ENCODE results near the gene RCC2. TPM values are rescaled to one million over a fixed set of nuclear protein-coding genes. Genes with fewer than 3 reads are reported as not detected.
"Not testable (repeated sequence)": the region's sequence is repeated elsewhere in the genome, so short reads cannot be mapped to it uniquely, and the experiment has no call there.

The RCC2 gene
- total RNA-seq, 4 donors from 2014 or later: 62.6 to 78.5 (median 71.3) TPM

DNA sequence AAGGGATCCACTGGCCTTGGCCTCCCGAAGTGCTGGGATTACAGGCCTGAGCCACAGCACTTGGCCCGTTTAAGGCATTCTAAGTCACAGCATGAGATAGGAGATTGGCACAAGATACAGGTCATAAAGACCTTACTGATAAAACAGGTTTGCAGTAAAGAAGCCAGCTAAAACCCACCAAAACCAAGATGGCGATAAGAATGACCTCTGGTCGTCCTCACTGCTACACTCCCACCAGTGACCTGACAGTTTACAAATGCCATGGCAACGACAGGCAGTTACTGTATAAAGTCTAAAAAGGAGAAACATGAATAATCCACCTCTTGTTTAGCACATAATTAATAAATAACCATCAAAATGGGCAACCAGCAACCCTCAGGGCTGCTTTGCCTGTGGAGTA lies 33.3 kb upstream of the RCC2 start:
- WGBS, 2 donors: 67 to 68% methylated on average over 5 of the region's 5 CpGs
- no peak for TF ChIP-seq POLR2A (IDR thresholded peaks at IDR 0.05)
- TF ChIP-seq, protein P1, sequence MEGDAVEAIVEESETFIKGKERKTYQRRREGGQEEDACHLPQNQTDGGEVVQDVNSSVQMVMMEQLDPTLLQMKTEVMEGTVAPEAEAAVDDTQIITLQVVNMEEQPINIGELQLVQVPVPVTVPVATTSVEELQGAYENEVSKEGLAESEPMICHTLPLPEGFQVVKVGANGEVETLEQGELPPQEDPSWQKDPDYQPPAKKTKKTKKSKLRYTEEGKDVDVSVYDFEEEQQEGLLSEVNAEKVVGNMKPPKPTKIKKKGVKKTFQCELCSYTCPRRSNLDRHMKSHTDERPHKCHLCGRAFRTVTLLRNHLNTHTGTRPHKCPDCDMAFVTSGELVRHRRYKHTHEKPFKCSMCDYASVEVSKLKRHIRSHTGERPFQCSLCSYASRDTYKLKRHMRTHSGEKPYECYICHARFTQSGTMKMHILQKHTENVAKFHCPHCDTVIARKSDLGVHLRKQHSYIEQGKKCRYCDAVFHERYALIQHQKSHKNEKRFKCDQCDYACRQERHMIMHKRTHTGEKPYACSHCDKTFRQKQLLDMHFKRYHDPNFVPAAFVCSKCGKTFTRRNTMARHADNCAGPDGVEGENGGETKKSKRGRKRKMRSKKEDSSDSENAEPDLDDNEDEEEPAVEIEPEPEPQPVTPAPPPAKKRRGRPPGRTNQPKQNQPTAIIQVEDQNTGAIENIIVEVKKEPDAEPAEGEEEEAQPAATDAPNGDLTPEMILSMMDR (IDR thresholded peaks at IDR 0.05): no peak
- intact Hi-C loops (cut with DNase I; ENCODE audit: low total_unique reads): no loop called here
- H3K4me3 ChIP-seq (ENCODE audit: low read depth, poor library complexity, severe bottlenecking): no peak overlapping the region
- no peak for DNase-seq (ENCODE audit: low spot score in 2 of 2)

DNA sequence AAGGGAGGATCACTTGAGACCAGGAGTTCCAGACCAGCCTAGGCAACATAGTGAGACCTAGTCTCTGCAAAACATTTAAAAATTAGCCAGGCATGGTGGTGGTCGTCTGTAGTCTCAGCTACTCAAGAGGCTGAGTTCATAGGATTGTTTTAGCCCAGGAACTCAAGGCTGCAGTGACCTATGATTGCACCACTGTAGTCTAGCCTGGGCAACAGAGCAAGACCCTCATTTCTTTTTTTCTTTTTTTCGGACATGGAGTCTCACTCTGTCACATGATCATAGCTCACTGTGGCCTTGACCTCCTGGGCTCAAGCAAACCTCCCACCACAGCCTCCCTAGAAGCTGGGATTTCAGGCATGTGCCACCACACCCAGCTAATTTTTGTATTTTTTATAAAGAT lies 31.9 kb upstream of the RCC2 start:
- no peak for TF ChIP-seq POLR2A (IDR thresholded peaks at IDR 0.05)
- TF ChIP-seq, protein P1 (IDR thresholded peaks at IDR 0.05): no peak
- DNase-seq (ENCODE audit: low spot score in 2 of 2): no peak
- H3K4me3 ChIP-seq (ENCODE audit: low read depth, poor library complexity, severe bottlenecking): no peak overlapping the region
- 88 to 90% methylated on average over 2 of the region's 2 CpGs for WGBS, 2 donors
- intact Hi-C loops (cut with DNase I; ENCODE audit: low total_unique reads): no loop called here

DNA sequence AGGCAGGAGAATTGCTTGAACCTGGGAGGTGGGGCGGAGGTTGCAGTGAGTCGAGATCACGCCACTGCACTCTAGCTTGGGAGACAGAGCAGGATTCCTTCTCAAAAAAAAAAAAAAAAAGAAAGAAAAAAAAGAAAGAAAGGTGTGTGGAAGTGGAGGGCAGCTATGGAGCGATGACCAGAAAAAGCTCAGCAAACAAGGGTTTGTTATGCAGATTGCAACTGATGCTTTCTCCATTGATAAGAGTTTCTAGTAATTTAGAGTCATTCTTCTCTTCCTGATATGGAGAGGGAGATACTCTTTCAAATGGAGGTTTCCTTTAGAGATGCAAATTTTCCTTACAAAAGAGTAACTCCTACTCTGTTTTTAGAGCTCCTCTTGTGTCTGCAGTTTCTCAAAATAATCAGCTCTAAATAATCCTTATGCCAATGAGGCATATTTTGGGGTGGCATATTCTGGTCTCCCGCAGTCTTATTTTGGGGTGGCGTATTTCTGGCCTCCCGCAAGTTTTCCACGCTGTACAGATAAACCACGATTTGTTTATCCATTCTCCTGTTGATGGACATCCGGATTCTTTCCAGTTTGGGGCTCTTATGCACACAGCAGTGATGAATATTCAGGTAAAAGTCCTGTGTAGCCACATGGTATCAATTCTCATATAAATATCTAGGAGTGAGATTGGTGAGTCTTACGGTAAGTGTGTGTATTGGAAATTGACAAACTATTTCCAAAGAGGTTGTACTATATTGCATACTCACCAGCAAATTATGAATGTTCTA lies 30.7 kb upstream of the RCC2 start:
- WGBS, 2 donors: 67 to 72% methylated on average over 10 to 11 of the region's 11 CpGs
- no peak for DNase-seq (ENCODE audit: low spot score in 2 of 2)
- H3K4me3 ChIP-seq (ENCODE audit: low read depth, poor library complexity, severe bottlenecking): no peak overlapping the region
- TF ChIP-seq, protein P1 (IDR thresholded peaks at IDR 0.05): no peak
- TF ChIP-seq POLR2A (IDR thresholded peaks at IDR 0.05): no peak
- intact Hi-C loops (cut with DNase I; ENCODE audit: low total_unique reads): no loop called here

DNA sequence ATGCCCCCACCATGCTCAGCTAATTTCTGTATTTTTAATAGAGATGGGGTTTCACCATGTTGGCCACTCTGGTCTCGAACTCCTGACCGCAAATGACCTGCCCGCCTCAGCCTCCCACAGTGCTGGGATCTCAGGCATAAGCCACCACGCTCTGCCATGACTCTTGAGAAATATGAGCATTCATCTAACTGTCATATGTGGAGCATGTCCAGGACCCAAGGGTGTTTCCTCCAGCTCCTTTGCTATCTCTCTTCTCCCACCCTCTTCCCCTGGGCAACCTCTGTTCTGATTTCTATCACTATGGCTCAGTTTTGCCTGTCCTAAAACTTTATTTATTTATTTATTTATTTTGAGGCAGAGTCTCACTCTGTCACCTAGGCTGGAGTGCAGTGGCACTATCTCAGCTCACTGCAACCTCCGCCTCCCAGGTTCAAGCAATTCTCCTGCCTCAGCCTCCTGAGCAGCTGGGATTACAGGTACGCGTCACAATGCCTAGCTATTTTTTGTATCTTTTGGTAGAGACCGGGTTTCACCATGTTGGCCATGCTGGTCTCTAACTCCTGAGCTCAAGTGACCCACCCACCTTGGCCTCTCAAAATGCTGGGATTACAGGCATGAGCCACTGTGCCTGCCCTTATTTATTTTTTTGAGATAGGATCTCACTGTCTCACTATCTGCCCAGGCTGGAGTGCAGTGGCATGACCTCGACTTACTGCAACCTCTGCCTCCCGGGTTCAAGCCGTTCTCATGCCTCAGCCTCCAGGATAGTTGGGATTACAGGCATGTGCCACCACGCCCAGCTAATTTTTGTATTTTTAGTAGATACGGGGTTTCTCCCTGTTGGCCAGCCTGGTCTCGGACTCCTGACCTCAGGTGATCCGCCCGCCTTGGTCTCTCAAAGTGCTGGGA lies 29.1 kb upstream of the RCC2 start:
- WGBS, 2 donors: 77 to 81% methylated on average over 16 of the region's 16 CpGs
- DNase-seq (ENCODE audit: low spot score in 2 of 2); intact Hi-C loops (cut with DNase I; ENCODE audit: low total_unique reads); H3K4me3 ChIP-seq (ENCODE audit: low read depth, poor library complexity, severe bottlenecking): not testable (repeated sequence)

DNA sequence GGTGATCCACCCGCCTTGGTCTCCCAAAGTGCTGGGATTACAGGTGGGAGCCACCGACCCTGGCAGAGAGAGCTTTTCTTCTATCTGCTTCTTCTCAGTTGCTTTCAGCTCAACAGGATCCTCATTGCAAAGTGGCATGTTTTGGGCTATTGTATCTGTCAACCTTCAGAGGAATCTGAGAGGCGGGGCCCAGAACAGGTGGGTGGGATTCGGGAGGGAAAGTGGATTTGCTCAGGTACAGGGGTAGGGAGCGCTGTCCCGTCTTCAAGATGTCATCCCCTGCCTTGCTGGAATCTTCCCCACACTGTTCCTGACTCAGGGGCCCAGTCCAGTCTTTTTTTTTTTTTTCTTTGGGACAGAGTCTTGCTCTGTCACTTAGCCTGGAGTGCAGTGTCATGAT lies 26.9 kb upstream of the RCC2 start:
- TF ChIP-seq, protein P1 (IDR thresholded peaks at IDR 0.05): no peak
- no peak for TF ChIP-seq POLR2A (IDR thresholded peaks at IDR 0.05)
- H3K4me3 ChIP-seq (ENCODE audit: low read depth, poor library complexity, severe bottlenecking): no peak overlapping the region
- DNase-seq (ENCODE audit: low spot score in 2 of 2): no peak
- WGBS, 2 donors: 82 to 87% methylated on average over 6 of the region's 6 CpGs
- intact Hi-C loops (cut with DNase I; ENCODE audit: low total_unique reads): no loop called here

DNA sequence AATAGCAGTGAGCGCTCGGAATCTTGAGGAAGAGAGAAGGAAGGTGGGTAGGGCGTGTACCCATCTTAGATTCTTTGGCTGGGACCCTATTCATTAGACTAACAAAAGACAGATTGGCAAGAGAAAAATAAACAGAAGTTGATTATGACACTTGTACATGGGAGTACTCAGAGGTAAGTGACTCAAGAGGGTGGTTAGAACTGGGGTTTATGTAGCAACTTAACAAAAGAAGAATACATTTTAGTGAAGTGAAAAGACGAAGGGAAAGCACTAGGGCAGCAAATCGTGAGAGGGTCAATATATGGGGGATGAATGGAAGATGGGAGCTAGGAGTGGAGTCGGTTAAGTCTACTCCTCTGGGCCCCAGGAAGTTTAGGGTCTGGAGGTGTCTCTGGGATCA lies 25.8 kb upstream of the RCC2 start:
- intact Hi-C loops (cut with DNase I; ENCODE audit: low total_unique reads): no loop called here
- no peak for DNase-seq (ENCODE audit: low spot score in 2 of 2)
- 39 to 50% methylated on average over 6 of the region's 6 CpGs for WGBS, 2 donors
- no peak overlapping the region for H3K4me3 ChIP-seq (ENCODE audit: low read depth, poor library complexity, severe bottlenecking)
- TF ChIP-seq, protein P1 (IDR thresholded peaks at IDR 0.05): no peak
- TF ChIP-seq POLR2A (IDR thresholded peaks at IDR 0.05): no peak

Measured in lower leg skin (tissue), 4 donors.